Transverse colon (tissue), 3 donors: ENCODE measurements around the gene PTPMT1.

ENCODE experiments used
- EP300 ChIP-seq: sonication (generic); formaldehyde crosslinking; IDR thresholded peaks from one replicate; pipeline ENCODE4 v1.6.1; 2017; ENCODE audit warnings: antibody characterized with exemption, low read depth
- POLR2A ChIP-seq: fragments of 450-650 bp; IDR thresholded peaks from one replicate; pipeline ENCODE4 v1.6.1; 2016; ENCODE audit warnings: antibody characterized with exemption, mild to moderate bottlenecking, moderate library complexity
- TF ChIP-seq, protein P1 (sequence below), 5 experiments: fragments of 200-600 bp in 3 of 5; fragments of 450-650 bp in 2 of 5; sonication (generic) in 3 of 5; IDR thresholded peaks; 1 replicate in 2 of 5; 2 replicates in 3 of 5; pipeline ENCODE4 v1.5.1; 2016 to 2017; ENCODE audit warnings: antibody characterized with exemption in 5 of 5, inconsistent platforms in 3 of 5, mild to moderate bottlenecking in 2 of 5, moderate library complexity in 1 of 5

DNA sequence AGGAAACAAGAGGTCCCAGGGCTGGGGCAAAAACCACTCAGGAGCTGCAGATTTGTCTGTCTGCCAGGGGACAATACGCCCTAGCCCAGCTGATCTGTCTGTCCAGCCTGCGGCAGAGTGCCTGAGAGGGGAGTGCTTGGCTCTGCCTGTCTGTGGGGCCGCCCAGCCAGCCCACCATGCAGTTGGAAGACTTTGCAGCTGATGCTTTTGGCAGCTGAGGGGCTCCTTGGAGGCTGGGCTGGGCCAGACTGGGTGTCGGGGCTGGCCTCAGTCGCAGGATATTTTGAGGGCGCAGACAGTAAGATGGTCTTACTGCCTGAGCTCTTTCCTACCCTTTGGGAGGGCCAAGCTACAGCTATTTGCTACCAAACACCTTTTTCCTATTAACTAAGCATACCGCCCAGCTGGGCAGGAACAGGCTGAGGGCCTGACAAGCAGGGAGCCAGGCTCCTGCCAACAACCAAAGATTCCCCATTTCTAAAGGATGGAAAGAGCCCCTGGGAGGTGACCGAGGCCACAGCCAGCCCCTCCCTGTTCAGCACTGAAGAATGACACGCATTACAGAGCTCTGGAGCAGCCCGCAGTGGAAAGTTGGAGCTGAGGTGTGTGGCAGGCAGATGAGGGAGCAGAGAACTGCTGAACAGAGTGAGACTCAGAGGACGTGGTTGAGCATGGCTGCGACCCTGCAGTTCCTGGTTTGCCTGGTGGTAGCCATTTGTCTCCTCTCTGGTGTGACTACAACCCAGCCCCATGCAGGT is 20.9 kb downstream of the PTPMT1 start, which contains the start of gene FAM180B:
- TF ChIP-seq, protein P1, sequence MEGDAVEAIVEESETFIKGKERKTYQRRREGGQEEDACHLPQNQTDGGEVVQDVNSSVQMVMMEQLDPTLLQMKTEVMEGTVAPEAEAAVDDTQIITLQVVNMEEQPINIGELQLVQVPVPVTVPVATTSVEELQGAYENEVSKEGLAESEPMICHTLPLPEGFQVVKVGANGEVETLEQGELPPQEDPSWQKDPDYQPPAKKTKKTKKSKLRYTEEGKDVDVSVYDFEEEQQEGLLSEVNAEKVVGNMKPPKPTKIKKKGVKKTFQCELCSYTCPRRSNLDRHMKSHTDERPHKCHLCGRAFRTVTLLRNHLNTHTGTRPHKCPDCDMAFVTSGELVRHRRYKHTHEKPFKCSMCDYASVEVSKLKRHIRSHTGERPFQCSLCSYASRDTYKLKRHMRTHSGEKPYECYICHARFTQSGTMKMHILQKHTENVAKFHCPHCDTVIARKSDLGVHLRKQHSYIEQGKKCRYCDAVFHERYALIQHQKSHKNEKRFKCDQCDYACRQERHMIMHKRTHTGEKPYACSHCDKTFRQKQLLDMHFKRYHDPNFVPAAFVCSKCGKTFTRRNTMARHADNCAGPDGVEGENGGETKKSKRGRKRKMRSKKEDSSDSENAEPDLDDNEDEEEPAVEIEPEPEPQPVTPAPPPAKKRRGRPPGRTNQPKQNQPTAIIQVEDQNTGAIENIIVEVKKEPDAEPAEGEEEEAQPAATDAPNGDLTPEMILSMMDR (IDR thresholded peaks at IDR 0.05), result no peak
- TF ChIP-seq POLR2A (no peak), EP300 (no peak)
